Memory B cell (primary cell): ENCODE data around the gene KREMEN1.

Experiments
- ATAC-seq: fragments of 150-1000 bp; cut with Tn5 transposase; 2 replicates; pipeline ENCODE4 v1.10.0; 2021; ENCODE audit warnings: low read depth, mild to moderate bottlenecking, moderate library complexity
- DNase-seq, 2 donors: peaks; one replicate each; pipeline ENCODE4 v3.0.0; 2022; ENCODE audit warnings: low spot score in 2 of 2
- H3K27ac Mint-ChIP-seq: one replicate; pipeline ENCODE4 v1.8.0; 2022; ENCODE audit warnings: mild to moderate bottlenecking, moderate library complexity, mixed read lengths
- H3K27me3 Mint-ChIP-seq: one replicate; pipeline ENCODE4 v1.8.0; 2022; ENCODE audit warnings: mixed read lengths
- H3K36me3 Mint-ChIP-seq: one replicate; pipeline ENCODE4 v1.8.0; 2022; ENCODE audit warnings: mild to moderate bottlenecking, mixed read lengths
- H3K4me1 Mint-ChIP-seq: one replicate; pipeline ENCODE4 v1.8.0; 2022; ENCODE audit warnings: mixed read lengths
- H3K4me3 Mint-ChIP-seq: one replicate; pipeline ENCODE4 v1.8.0; 2022; ENCODE audit warnings: mild to moderate bottlenecking, moderate library complexity, mixed read lengths
- H3K9me3 Mint-ChIP-seq: one replicate; pipeline ENCODE4 v1.8.0; 2022; ENCODE audit warnings: mixed read lengths

Gene KREMEN1, protein sequence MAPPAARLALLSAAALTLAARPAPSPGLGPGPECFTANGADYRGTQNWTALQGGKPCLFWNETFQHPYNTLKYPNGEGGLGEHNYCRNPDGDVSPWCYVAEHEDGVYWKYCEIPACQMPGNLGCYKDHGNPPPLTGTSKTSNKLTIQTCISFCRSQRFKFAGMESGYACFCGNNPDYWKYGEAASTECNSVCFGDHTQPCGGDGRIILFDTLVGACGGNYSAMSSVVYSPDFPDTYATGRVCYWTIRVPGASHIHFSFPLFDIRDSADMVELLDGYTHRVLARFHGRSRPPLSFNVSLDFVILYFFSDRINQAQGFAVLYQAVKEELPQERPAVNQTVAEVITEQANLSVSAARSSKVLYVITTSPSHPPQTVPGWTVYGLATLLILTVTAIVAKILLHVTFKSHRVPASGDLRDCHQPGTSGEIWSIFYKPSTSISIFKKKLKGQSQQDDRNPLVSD

GRCh38 chr22:29072979-29073617, at the start of gene KREMEN1:
Gene KREMEN1, plus strand, starts transcription at chr22:29073035. Its CDS starts 96 bp downstream, at chr22:29073131.
- no peak for ATAC-seq
- H3K4me1 Mint-ChIP-seq = peaks cover 16% of the 10 kb centered on the region
- H3K36me3 Mint-ChIP-seq = no peaks in the 10 kb centered on the region
- H3K9me3 Mint-ChIP-seq = no peaks in the 10 kb centered on the region
- DNase-seq = no peak
- no peak within 1 kb of the TSS for H3K27ac Mint-ChIP-seq
- H3K27me3 Mint-ChIP-seq = peaks cover 30% of the 10 kb centered on the region
- peak within 1 kb of the TSS; percentile 73 for H3K4me3 Mint-ChIP-seq

GRCh38 chr22:29023172-29023796, 49.6 kb upstream of the KREMEN1 start:
- no peak for ATAC-seq
- no peak overlapping the region for H3K4me3 Mint-ChIP-seq
- H3K9me3 Mint-ChIP-seq = peaks cover 3% of the 10 kb centered on the region

GRCh38 chr22:29026579-29026978, 46.3 kb upstream of the KREMEN1 start:
- Mint-ChIP-seq H3K27ac (no peak overlapping the region), H3K4me1 (no peaks in the 10 kb centered on the region), H3K4me3 (no peak overlapping the region), H3K27me3 (peaks cover 5% of the 10 kb centered on the region), H3K9me3 (no peaks in the 10 kb centered on the region), H3K36me3 (peaks cover 4% of the 10 kb centered on the region)
- ATAC-seq (no peak), DNase-seq (no peak)

More at GRCh38 chr22:29023172-29023796, 49.6 kb upstream of the KREMEN1 start:
- Mint-ChIP-seq H3K27me3 (peaks cover 6% of the 10 kb centered on the region), H3K27ac (no peak overlapping the region), H3K36me3 (peaks cover 4% of the 10 kb centered on the region), H3K4me1 (no peaks in the 10 kb centered on the region)
- DNase-seq = no peak

GRCh38 chr22:29028468-29028867, 44.4 kb upstream of the KREMEN1 start:
- Mint-ChIP-seq H3K4me3 (no peak overlapping the region), H3K27ac (no peak overlapping the region), H3K36me3 (peaks cover 4% of the 10 kb centered on the region), H3K27me3 (peaks cover 10% of the 10 kb centered on the region), H3K4me1 (no peaks in the 10 kb centered on the region), H3K9me3 (no peaks in the 10 kb centered on the region)
- DNase-seq (no peak), ATAC-seq (no peak)

GRCh38 chr22:29029202-29030000, 43.4 kb upstream of the KREMEN1 start:
- H3K9me3 Mint-ChIP-seq = no peaks in the 10 kb centered on the region
- no peak for DNase-seq
- H3K27ac Mint-ChIP-seq = no peak overlapping the region
- H3K36me3 Mint-ChIP-seq = peaks cover 4% of the 10 kb centered on the region
- H3K4me3 Mint-ChIP-seq = no peak overlapping the region
- no peak for ATAC-seq
- H3K4me1 Mint-ChIP-seq = no peaks in the 10 kb centered on the region
- H3K27me3 Mint-ChIP-seq = peaks cover 11% of the 10 kb centered on the region

DNA sequence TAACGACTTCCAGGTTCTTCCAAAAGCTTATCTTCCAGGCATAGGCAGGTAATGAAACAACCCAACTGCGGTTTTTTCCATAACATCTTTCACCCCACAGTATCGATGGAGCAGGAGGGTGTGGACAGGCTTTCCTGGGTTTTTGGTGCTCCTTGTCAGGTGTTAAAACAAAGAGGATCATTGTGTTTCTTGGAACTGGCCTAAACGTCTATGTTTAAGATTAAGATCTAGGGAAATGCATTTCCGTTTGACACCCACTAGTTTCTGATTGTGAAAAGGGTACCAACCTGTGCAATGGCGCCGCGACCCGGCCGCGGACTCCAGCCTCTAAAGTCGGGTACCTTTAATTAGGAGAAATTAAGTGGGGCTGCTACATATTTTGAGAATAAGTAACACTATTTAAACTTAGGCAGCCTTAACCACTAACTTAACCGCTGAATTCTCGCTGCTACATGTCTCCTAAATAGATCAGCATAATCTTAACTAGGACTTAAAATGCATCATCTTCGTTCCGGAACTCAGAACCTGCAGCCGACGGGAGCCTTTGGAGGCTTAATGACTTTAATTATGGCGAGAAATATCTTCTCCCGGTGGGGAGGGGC, 42.7 kb upstream of the KREMEN1 start:
- peak overlapping the region; percentile 59 for H3K4me3 Mint-ChIP-seq
- H3K27me3 Mint-ChIP-seq = peaks cover 11% of the 10 kb centered on the region
- no peak overlapping the region for H3K27ac Mint-ChIP-seq
- ATAC-seq = no peak
- DNase-seq = no peak
- H3K9me3 Mint-ChIP-seq = no peaks in the 10 kb centered on the region
- peaks cover 4% of the 10 kb centered on the region for H3K36me3 Mint-ChIP-seq
- H3K4me1 Mint-ChIP-seq = no peaks in the 10 kb centered on the region

DNA sequence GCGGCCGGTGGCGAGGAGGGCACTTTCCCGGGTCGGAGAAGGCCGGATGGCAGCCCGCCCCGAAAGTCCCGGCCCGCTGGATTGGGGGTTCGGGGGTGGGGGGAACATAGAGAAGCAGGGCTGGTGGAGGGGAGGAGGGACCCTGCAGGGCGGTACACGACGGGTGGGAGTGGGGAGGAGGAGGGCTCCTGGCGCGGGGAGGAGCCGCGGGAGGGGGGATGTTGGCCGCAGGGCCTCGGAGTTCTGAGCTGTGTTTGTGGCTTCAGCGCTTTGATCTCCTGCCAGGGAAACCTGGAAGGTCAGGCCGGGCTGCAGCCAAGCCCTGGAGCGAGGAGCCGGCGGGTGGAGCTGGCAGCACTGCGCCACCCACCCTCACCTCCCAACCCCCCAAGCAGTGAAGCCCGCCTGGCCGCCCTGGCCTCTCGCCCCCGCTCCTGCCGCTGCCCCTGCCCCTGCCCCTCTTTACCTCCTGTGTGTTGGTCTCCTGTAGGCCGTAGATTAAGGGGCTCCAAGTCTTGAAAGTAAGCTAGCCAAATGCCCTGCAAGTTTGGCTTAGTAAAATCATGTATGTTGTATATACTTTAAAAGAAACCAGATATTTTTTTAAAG, 42.1 kb upstream of the KREMEN1 start:
- Mint-ChIP-seq H3K4me3 (peak overlapping the region; percentile 59), H3K36me3 (peaks cover 2% of the 10 kb centered on the region), H3K27me3 (peaks cover 11% of the 10 kb centered on the region), H3K9me3 (no peaks in the 10 kb centered on the region), H3K4me1 (no peaks in the 10 kb centered on the region), H3K27ac (no peak overlapping the region)
- no peak for DNase-seq
- ATAC-seq = no peak

GRCh38 chr22:29031227-29032011, 41.4 kb upstream of the KREMEN1 start:
- no peak for ATAC-seq
- Mint-ChIP-seq H3K36me3 (peaks cover 2% of the 10 kb centered on the region), H3K4me1 (no peaks in the 10 kb centered on the region), H3K27me3 (peaks cover 11% of the 10 kb centered on the region), H3K9me3 (no peaks in the 10 kb centered on the region), H3K27ac (no peak overlapping the region), H3K4me3 (no peak overlapping the region)
- no peak for DNase-seq

GRCh38 chr22:29032014-29032475, 40.8 kb upstream of the KREMEN1 start:
- Mint-ChIP-seq H3K4me1 (no peaks in the 10 kb centered on the region), H3K9me3 (no peaks in the 10 kb centered on the region), H3K27me3 (peaks cover 11% of the 10 kb centered on the region), H3K27ac (no peak overlapping the region), H3K4me3 (no peak overlapping the region), H3K36me3 (peaks cover 2% of the 10 kb centered on the region)
- ATAC-seq (no peak), DNase-seq (no peak)

DNA sequence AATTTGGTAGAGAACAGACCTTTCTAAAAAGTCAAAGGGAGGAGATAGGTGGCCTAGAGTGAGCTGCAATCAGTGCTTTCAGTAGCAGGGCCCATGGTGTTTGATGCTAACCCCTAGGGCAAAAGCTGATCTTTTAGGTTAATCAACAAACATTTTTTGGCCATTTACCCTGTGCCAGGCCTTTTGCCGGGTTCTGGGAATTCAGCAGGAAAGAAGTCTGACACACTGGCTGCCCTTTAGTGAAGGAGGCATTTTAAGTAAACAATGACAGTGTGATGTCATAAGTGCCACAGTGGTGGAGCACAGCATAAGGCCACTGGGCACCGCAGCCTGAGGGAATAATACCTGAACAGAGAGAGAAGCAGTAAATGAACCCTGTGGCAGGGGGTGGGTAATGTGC, 40.3 kb upstream of the KREMEN1 start:
- no peak for DNase-seq
- Mint-ChIP-seq H3K27me3 (peaks cover 10% of the 10 kb centered on the region), H3K4me1 (no peaks in the 10 kb centered on the region), H3K4me3 (no peak overlapping the region), H3K27ac (no peak overlapping the region), H3K36me3 (peaks cover 2% of the 10 kb centered on the region), H3K9me3 (no peaks in the 10 kb centered on the region)
- ATAC-seq = no peak

DNA sequence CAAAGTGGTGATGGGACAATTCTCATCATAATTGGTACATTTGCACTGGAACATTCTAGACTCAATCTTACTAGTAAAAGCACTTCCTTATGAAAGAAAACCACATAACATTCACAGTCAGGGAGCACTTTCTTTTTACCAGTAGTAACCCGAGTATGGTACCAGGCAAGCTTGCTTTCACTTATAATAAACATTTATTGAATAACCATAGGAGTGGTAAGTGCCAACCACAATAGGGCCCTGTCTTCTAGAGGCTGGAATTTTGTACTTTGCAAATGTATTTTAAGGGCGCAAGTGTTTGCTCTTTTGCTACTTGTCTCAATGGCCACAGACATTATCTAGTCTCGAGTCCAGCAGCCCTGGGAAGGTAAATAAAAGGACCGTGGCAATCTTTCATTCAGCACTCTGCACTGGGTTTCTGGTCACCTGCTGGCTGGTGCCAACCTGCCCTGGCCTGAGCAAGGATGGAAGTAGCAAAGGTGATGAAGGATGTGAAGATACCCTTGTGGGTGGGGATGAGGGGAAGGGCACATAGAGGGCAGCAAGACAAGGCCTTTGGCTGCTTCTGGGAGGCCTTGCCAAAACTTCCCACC, 35.4 kb upstream of the KREMEN1 start:
- no peak for ATAC-seq
- Mint-ChIP-seq H3K4me1 (no peaks in the 10 kb centered on the region), H3K27ac (no peak overlapping the region), H3K4me3 (no peak overlapping the region), H3K36me3 (no peaks in the 10 kb centered on the region), H3K9me3 (no peaks in the 10 kb centered on the region), H3K27me3 (peaks cover 6% of the 10 kb centered on the region)
- DNase-seq = no peak

GRCh38 chr22:29039148-29039547, 33.7 kb upstream of the KREMEN1 start:
- no peak for DNase-seq
- Mint-ChIP-seq H3K4me3 (no peak overlapping the region), H3K9me3 (no peaks in the 10 kb centered on the region), H3K27ac (no peak overlapping the region), H3K36me3 (no peaks in the 10 kb centered on the region), H3K27me3 (peaks cover 1% of the 10 kb centered on the region), H3K4me1 (no peaks in the 10 kb centered on the region)
- no peak for ATAC-seq
